OCI-LY3 (cell line): ENCODE measurements around the gene ACOXL.

ENCODE experiments used
- EZH2phosphoT487 ChIP-seq: fragments of 200-600 bp; shearing (Covaris generic); IDR thresholded peaks from 2 replicates; pipeline ENCODE4 v1.6.1; 2018; ENCODE audit warnings: antibody characterized with exemption, mixed run types, low read depth
- TF ChIP-seq, protein P1 (sequence below): fragments of 200-600, 300-600 bp; sonication (generic); IDR thresholded peaks from 2 replicates; pipeline ENCODE4 v1.5.1; 2014; ENCODE audit warnings: antibody characterized with exemption, low read length, low read depth

DNA sequence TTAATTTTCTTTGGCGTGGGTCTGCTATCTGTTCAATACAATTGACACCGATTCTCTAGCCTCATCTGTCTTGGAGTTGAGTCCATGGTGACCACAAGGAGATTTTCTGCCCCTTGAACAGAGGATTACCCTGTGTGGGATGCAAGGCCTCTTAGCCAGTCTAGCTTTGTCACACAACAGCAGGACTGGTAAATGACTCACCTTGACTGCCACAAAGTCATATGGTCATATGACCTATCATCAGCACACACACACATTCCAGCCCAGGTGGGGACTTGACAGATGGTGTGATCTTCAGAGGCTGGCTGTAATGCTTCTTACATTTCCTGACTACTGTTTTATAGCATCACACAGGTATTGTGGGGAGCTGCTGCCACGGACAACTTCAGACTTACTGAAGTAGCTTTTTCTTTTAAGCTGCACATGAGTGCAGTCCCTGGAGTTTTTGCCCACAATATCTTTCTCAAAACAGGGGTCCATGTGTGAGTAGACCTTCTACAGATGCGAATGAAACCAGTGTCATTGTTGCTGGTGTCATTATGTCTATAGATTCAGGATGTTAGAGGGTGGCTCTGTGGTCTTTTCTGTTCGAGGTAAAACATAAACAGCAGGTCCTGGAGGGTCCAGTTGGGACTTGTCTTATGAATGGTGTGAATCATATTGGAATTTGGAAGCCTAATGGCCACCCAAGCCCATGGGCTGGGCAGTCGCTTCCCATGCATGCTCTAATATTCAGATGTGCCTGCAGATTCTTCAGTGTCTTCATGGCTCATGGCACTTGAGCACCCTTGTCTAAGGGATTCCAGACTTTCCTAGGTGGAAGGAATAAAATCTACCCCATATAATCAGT lies 18.6 kb upstream of the ACOXL start:
- TF ChIP-seq, protein P1, sequence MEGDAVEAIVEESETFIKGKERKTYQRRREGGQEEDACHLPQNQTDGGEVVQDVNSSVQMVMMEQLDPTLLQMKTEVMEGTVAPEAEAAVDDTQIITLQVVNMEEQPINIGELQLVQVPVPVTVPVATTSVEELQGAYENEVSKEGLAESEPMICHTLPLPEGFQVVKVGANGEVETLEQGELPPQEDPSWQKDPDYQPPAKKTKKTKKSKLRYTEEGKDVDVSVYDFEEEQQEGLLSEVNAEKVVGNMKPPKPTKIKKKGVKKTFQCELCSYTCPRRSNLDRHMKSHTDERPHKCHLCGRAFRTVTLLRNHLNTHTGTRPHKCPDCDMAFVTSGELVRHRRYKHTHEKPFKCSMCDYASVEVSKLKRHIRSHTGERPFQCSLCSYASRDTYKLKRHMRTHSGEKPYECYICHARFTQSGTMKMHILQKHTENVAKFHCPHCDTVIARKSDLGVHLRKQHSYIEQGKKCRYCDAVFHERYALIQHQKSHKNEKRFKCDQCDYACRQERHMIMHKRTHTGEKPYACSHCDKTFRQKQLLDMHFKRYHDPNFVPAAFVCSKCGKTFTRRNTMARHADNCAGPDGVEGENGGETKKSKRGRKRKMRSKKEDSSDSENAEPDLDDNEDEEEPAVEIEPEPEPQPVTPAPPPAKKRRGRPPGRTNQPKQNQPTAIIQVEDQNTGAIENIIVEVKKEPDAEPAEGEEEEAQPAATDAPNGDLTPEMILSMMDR: no peak
- TF ChIP-seq EZH2phosphoT487: no peak
